Psoas muscle (tissue), 8 donors: Measurements from ENCODE around the gene DCUN1D2. TPM values are rescaled to one million over a fixed set of nuclear protein-coding genes. Genes with fewer than 3 reads are reported as not detected.

Experiments
- ATAC-seq, 4 donors: fragments of 200-7000 bp; cut with Tn5 transposase; one replicate each; pipeline ENCODE4 v1.9.1; 2020; ENCODE audit warnings: moderate library complexity in 3 of 4, mild to moderate bottlenecking in 2 of 4
- DNase-seq, 2 donors: peaks; one replicate each; pipeline ENCODE4 v3.0.0-alpha.2; 2020
- H3K27ac ChIP-seq: fragments of 200-600 bp; one replicate; pipeline ENCODE4 v1.8.0; 2022
- H3K27me3 ChIP-seq, 3 donors: fragments of 200-600 bp in 1 of 3; one replicate each; pipeline versions ENCODE4 v1.6.1 to v1.8.0; 2013 to 2022; ENCODE audit warnings: low read length in 2 of 3, mild to moderate bottlenecking in 2 of 3, moderate library complexity in 1 of 3; ENCODE audit not compliant: insufficient read depth in 3 of 3
- H3K36me3 ChIP-seq, 2 donors: fragments of 200-600 bp in 1 of 2; one replicate each; pipeline versions ENCODE4 v1.6.1 to v1.8.0; 2013 to 2022; ENCODE audit warnings: low read depth in 1 of 2, mild to moderate bottlenecking in 1 of 2, moderate library complexity in 1 of 2; ENCODE audit not compliant: insufficient read depth in 1 of 2
- H3K4me1 ChIP-seq: fragments of 200-600 bp; one replicate; pipeline ENCODE4 v1.8.0; 2022
- H3K4me3 ChIP-seq: fragments of 200-600 bp; one replicate; pipeline ENCODE4 v1.8.0; 2022; ENCODE audit warnings: mild to moderate bottlenecking
- H3K9me3 ChIP-seq: fragments of 200-600 bp; one replicate; pipeline ENCODE4 v1.8.0; 2022
- WGBS, 3 donors: extraction: QIAGEN DNeasy Blood & Tissue Kit; methylation state at CpG; one replicate each; pipeline versions ENCODE4 v1.1.6 to v1.1.7; 2013; 5-methylcytosine and 5-hydroxymethylcytosine counted together
- intact Hi-C, 2 donors: fragments of 100-400 bp; cut with DNase I; formaldehyde crosslinking; loops; one replicate each; pipeline versions ENCODE4 v1.11.0 to v1.14.2; 2022
- polyA plus RNA-seq, 3 donors: library from polyadenylated mRNA; stranded (reverse); fragments of 200-250 nt; gene quantifications; one replicate each; pipeline ENCODE4 v1.2.3, GENCODE V29; 2013
- total RNA-seq, 4 donors: library from RNA; stranded (reverse); fragmentation: NEBNext Ultra II Directional in 2 of 4; extraction: Animal tissue kit (Norgen Biotek cat#: 25700) in 2 of 4; gene quantifications; one replicate each; pipeline versions ENCODE4 v1.2.1 to v1.2.4, GENCODE V29; 2021 to 2023
- TF ChIP-seq, protein P1 (sequence below): fragments of 200-600 bp; IDR thresholded peaks from one replicate; pipeline ENCODE4 v1.8.0; 2022; ENCODE audit warnings: antibody characterized with exemption
- donor health status: healthy with polysubstance abuse.
- donor health status: DM: no; HTN: no; CAD: no; lungs with moderate emphysema.
- donor health status: Bipolar disorder and iron deficiency.
- donor health status: healthy.
- donor health status: DM: yes; HTN: yes; CAD: no.
- donor health status: DM: no; HTN: no; CAD: no.
- donor health status: DM: no; HTN: no; CAD: no.
- donor health status: DM: yes; HTN: yes; CAD: no.

The DCUN1D2 gene
- total and polyA plus RNA-seq, 7 donors = 32.4 to 151 (median 71.2) TPM

DNA sequence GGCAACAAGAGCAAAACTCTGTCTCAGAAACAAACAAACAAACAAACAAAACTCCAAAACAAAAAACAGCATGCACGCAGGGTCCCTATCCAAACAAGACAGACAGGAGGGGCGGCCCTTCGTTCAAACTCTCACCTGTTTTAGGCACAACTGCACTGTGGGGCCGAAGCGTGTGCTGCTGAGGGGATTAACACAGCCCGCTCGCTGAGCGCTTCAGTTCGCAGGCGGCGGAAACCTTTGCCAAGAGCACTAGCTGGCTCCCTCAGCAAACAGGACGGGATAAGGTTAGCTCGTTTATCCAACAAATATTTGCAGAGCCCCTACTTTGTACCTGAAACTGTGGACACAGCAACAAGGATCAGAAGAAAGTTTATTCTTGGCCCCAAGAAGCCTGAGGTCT is 35.6 kb downstream of the DCUN1D2 start:
- WGBS, 3 donors = 77 to 92% (median 92%) methylated on average over 13 of the region's 13 CpGs
- ATAC-seq = no peak

GRCh38 chr13:113452942-113453901 is 37.3 kb downstream of the DCUN1D2 start, which contains the start of gene ADPRHL1:
ADPRHL1 (minus strand) TSS chr13:113453488; CDS start chr13:113453437, 51 bp downstream.
- ATAC-seq (peak; percentile 87 to 90 (median 88)), DNase-seq (peak; percentile 71 to 91)
- Histone ChIP-seq H3K27me3 (no peaks in the 10 kb centered on the region), H3K4me3 (peak within 1 kb of the TSS; percentile 68), H3K27ac (peak within 1 kb of the TSS; percentile 89), H3K36me3 (peaks cover 0 to 33% of the 10 kb centered on the region in 2 donors), H3K9me3 (no peaks in the 10 kb centered on the region), H3K4me1 (peaks cover 27% of the 10 kb centered on the region)
- intact Hi-C loops = loop anchor here (5.0 to 10.0 kb wide), 4 partner anchors 36 to 178 kb away; partner anchors contain the start of gene LAMP1 (in 1 of the 2)
- WGBS, 3 donors = 27 to 34% (median 28%) methylated on average over 41 to 45 of the region's 45 CpGs
- TF ChIP-seq, protein P1, sequence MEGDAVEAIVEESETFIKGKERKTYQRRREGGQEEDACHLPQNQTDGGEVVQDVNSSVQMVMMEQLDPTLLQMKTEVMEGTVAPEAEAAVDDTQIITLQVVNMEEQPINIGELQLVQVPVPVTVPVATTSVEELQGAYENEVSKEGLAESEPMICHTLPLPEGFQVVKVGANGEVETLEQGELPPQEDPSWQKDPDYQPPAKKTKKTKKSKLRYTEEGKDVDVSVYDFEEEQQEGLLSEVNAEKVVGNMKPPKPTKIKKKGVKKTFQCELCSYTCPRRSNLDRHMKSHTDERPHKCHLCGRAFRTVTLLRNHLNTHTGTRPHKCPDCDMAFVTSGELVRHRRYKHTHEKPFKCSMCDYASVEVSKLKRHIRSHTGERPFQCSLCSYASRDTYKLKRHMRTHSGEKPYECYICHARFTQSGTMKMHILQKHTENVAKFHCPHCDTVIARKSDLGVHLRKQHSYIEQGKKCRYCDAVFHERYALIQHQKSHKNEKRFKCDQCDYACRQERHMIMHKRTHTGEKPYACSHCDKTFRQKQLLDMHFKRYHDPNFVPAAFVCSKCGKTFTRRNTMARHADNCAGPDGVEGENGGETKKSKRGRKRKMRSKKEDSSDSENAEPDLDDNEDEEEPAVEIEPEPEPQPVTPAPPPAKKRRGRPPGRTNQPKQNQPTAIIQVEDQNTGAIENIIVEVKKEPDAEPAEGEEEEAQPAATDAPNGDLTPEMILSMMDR = no peak

More for the DNA sequence above, 35.6 kb downstream of the DCUN1D2 start:
- intact Hi-C loops = loop anchor here (1.0 to 10.0 kb wide), 5 partner anchors 35 to 180 kb away; partner anchors contain the start of genes DCUN1D2 (in 1 of the 2) and LAMP1 (in 1 of the 2)
- peaks cover 12% of the 10 kb centered on the region for H3K4me1 ChIP-seq
- no peaks in the 10 kb centered on the region for H3K9me3 ChIP-seq
- H3K36me3 ChIP-seq = peaks cover 4 to 50% of the 10 kb centered on the region in 2 donors
- TF ChIP-seq, protein P1 = no peak
- H3K27me3 ChIP-seq = no peaks in the 10 kb centered on the region
- DNase-seq = peak in 1 of 2 donors; percentile 22
- H3K4me3 ChIP-seq = no peak overlapping the region
- no peak overlapping the region for H3K27ac ChIP-seq

- Histone ChIP-seq H3K36me3 (peaks cover 0 to 25% of the 10 kb centered on the region in 2 donors), H3K4me1 (peaks cover 33% of the 10 kb centered on the region), H3K27me3 (no peaks in the 10 kb centered on the region), H3K9me3 (no peaks in the 10 kb centered on the region), H3K27ac (peak overlapping the region; percentile 89), H3K4me3 (peak overlapping the region; percentile 68)
- DNase-seq (peak in 1 of 2 donors; percentile 1), ATAC-seq (no peak)
- TF ChIP-seq, protein P1 = no peak
- intact Hi-C loops = loop anchor here (5.0 to 10.0 kb wide), 4 partner anchors 35 to 178 kb away; partner anchors contain the start of gene LAMP1 (in 1 of the 2)
- WGBS, 3 donors = 21 to 39% (median 21%) methylated on average over 4 of the region's 4 CpGs
These were observed 38.0 kb downstream of the DCUN1D2 start for GRCh38 chr13:113452466-113452865.

GRCh38 chr13:113451951-113452421 is 38.5 kb downstream of the DCUN1D2 start:
- Histone ChIP-seq H3K9me3 (no peaks in the 10 kb centered on the region), H3K4me3 (peak overlapping the region; percentile 68), H3K27ac (peak overlapping the region; percentile 89), H3K36me3 (peaks cover 0 to 20% of the 10 kb centered on the region in 2 donors), H3K27me3 (no peaks in the 10 kb centered on the region), H3K4me1 (peaks cover 33% of the 10 kb centered on the region)
- peak; percentile 71 to 83 (median 77) for ATAC-seq
- intact Hi-C loops = loop anchor here (5.0 to 10.0 kb wide), 4 partner anchors 35 to 177 kb away; partner anchors contain the start of gene LAMP1 (in 1 of the 2)
- TF ChIP-seq, protein P1 = no peak
- 33 to 53% (median 37%) methylated on average over 24 of the region's 24 CpGs for WGBS, 3 donors
- peak; percentile 47 to 82 for DNase-seq
